NCI-H2196 treated with DMSO at 0.1 percent for 48 hours (cell line): ENCODE results near the gene CRYGN.
A peak's percentile ranks its signal among the peaks of the same experiment; 100 is the strongest.

Experiments
- DNase-seq: peaks from one replicate; lab custom pipeline; 2025; ENCODE audit not compliant: unreplicated experiment; lab: John Stamatoyannopoulos, UW

Gene CRYGN

GRCh38 chr7:151440799-151441445 lies 981 bp upstream of the CRYGN start:
- DNase-seq, result no peak

DNA sequence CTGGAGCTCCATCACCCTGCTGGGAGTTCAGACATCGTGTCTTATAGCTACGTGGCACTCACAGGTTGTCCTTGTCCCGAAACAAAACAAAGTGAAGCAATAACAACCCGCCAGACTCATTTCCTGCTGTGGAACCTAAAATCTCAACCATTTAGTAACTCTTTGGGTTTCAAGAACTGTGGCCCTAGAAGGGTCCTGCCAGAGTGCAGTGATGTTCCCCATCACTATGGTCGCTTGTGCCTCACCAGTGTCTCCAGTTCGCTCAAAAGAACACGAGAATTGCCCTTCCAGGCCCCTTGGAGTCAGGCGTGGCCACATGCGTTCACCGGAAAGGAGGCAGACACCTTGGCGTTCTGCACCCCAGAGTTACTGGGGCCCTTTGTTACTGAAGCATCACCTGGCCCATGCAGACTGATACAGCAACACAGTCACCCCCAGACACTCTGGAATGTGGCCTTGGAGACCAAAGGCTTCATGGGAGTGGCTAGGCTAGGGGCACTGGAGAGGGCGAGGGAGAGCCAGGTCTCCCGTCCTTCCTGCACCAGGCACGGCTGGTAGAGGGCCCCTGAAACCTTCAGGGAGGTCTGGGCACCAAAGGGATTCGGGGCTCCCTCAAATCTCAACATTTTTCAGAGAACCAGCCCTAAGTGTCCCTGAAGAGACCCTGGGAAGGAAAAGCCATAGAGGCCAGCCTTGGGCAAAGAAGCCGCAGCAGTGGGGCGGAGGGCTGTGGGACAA lies 908 bp downstream of the CRYGN start:
- DNase-seq, result no peak

DNA sequence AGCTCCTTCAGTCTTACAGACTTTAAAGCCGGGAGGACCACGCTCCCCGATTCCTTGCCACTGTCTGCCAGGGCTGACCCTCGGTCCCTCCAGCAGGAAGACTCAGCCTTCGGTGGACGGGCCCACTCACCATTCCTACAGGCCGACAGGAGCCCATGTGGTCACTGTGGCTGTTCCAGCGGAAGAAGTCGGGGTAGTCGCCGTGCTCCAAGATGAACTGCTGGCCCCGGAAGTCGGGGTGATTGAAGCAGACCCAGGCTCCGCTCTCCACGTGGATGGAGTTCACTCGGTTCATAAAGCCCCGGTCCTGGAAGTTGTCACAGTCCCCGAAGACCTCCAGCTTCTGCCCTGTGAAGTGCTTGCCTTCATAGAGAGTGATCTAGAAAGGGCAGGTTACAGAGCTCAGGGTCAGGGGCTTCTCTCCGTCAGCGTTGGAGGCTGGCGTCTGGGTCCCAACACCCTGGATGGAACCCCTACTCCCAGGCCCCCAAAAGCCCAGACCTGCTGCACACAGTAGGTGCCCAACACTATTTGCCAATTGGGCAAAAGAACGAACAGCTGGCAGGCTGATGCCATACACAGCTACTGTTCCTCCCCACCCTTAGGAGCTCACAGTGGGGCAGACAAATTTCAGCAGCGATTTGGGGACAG lies 1.9 kb downstream of the CRYGN start:
- no peak for DNase-seq

- DNase-seq, result no peak
These were observed 2.8 kb downstream of the CRYGN start for GRCh38 chr7:151437159-151437553.

GRCh38 chr7:151436446-151437158 lies 3.3 kb downstream of the CRYGN start:
- no peak for DNase-seq

DNA sequence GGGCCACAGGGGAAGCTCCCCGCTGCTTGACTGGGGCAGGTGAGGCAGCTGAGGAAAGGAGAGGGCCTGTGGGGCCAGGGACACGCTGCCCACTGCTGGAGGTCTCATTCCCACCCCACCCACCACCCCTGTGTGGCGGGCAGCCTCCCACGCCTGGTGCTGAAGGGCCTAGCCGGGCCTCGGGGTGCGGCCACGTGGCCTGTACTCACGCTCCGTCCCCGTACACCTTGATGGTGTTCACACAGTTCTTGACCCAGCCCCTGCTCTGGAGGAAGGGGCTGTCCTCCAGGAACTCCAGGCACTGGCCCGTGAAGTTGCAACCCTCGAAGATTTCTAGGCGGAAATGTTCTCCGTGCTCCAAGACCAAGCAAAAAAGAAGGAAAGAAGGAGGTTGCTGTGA lies 4.0 kb downstream of the CRYGN start:
- no peak for DNase-seq

- DNase-seq, result no peak
These were observed 4.6 kb downstream of the CRYGN start for GRCh38 chr7:151435103-151435916.

GRCh38 chr7:151434549-151434948 lies 5.4 kb downstream of the CRYGN start:
- no peak for DNase-seq

- no peak for DNase-seq
These were observed 6.1 kb downstream of the CRYGN start for GRCh38 chr7:151433721-151434400.

- DNase-seq, result no peak
These were observed 7.1 kb downstream of the CRYGN start for GRCh38 chr7:151432658-151433521.

GRCh38 chr7:151431768-151432311 lies 8.1 kb downstream of the CRYGN start:
- DNase-seq, result no peak

DNA sequence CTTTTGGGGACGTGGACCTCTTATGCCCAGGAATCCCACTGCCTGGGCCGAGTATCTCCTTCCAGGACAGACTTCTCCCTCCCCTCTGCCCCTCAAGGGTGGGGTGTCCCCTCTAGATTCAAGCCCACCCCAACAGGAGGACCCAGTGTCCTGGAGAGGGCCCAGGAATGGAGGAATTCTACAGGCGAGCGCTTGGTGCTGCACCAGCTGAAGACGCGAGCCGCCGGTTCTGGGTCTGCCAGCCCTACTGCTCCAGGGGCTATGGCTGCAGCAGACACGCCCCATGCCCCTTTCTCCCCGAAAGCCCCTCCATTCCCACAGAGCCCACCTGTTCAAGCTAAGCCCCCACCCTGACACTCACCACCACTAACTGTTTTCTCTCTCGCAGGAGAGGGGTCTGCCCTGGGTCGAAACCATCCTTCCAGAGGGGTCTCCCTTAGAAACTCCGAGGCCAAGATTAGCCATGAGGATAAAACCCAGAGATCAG lies 8.6 kb downstream of the CRYGN start:
- no peak for DNase-seq

DNA sequence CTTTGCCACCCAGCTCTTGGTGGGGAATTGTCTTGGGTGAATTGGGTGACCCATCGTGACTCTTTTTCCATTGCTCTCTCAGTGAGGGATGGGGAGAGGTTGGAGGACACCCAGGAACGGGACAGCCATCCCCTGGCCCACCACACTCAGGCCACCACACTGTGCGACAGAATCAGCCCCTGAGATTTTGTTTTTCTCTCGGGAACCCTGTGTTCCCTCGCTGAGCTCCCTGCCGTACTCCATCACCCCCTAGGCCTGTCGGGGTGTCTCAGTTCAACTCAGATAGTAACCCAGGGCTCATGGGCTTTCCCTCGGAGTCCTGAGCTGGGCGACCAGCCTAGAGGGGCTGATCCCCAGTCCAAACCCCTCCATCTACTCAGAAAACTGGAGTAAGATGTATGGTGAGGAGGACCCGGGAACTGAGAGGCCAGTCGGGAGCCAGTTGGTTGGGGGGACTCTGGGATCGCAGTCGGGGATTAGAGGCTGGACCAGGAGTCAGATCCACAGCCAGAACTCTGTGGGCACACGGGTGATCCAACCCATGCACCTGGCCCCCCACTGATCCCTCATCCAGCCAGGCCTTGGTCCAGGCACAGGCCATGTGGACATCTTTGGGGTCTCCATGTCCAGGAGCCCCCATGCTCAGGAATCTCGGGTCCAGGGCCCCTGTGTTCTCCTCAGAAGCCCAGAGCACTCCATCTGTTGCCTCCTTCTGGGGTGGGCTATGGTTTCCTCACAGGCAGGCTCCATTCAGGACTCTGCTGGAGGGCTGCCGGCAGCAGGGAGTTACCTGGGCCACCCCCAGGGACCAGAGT lies 9.3 kb downstream of the CRYGN start:
- DNase-seq, result no peak

DNA sequence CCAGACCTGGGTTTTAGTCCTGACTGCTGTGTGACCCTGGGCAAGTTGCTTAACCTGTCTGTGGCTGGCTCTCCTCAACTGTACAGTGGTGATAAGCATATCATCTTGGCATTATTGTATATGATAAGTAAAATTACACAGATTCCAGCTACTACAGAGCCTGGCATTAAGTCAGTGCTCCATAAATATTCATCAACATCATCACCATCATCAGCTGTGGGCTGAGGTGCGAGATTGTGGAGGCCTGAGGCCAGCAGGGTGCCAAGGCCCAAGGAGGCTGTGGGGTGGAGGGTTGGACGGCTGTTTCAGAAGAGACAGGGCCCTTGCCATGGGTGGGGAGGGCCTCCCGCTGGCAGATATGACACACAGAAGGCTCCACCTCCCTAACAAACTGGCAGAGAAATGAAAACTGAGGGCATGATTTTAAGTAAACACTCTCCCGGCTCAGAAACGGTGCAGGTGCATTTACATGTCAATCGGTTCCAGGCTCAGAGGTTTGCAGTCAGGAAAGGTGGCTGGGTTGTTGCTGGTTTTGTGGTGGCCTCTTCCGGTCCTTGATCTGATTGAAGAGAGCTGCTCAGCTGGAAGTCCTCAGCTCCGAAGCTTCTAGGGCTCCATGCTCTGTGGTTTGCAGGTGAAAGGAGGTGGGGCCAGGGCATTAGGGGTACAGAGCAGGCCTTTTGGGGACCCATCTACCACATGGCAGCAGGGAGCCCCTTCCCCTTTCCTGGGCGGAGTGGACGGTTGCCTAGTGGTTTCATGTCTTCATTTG lies 10.2 kb downstream of the CRYGN start:
- DNase-seq, result peak; percentile 12

DNA sequence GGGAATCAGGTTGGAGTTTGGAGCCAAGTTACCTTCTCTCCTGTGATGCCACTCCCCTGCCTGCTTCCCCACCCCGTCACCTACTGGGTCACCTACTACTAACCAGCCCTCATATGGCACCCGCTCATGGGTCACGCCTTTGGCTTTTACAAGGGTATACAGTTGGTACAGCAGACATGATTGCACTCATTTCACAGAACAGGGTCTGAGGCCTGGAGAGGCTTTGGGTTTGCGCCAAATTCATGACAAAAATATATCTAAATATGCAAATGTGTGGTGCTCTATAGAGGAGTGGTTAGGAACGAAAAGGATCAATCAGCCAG lies 10.7 kb downstream of the CRYGN start:
- no peak for DNase-seq

GRCh38 chr7:151428378-151429236 lies 11.3 kb downstream of the CRYGN start:
- no peak for DNase-seq
